GM23248 (cell line): Measurements from ENCODE around the gene SGCA.

Source experiments
- EZH2 ChIP-seq: fragments of 200-600 bp; sonication (generic); IDR thresholded peaks from 2 replicates; pipeline ENCODE4 v1.6.1; 2018; ENCODE audit warnings: antibody characterized with exemption, mild to moderate bottlenecking; ENCODE audit not compliant: insufficient read depth, poor library complexity, severe bottlenecking
- EZH2phosphoT487 ChIP-seq: fragments of 200-600 bp; sonication (generic); IDR thresholded peaks from 2 replicates; pipeline ENCODE4 v1.6.1; 2018; ENCODE audit warnings: antibody characterized with exemption, moderate library complexity, mild to moderate bottlenecking, low read depth; ENCODE audit not compliant: insufficient read depth

- TF ChIP-seq EZH2: no peak
- TF ChIP-seq EZH2phosphoT487: 0 out of 2 replicates have a peak, but pooled peaks have one; percentile 45
Measured at GRCh38 chr17:50200457-50201275, 34.9 kb downstream of the SGCA start.
